ENCODE measurements around the gene RIPOR2. TPM values are rescaled to one million over a fixed set of nuclear protein-coding genes. Genes with fewer than 3 reads are reported as not detected.

The RIPOR2 gene
- total RNA-seq, 2 donors from 2014 or later: 4.8 to 5.4 TPM

DNA sequence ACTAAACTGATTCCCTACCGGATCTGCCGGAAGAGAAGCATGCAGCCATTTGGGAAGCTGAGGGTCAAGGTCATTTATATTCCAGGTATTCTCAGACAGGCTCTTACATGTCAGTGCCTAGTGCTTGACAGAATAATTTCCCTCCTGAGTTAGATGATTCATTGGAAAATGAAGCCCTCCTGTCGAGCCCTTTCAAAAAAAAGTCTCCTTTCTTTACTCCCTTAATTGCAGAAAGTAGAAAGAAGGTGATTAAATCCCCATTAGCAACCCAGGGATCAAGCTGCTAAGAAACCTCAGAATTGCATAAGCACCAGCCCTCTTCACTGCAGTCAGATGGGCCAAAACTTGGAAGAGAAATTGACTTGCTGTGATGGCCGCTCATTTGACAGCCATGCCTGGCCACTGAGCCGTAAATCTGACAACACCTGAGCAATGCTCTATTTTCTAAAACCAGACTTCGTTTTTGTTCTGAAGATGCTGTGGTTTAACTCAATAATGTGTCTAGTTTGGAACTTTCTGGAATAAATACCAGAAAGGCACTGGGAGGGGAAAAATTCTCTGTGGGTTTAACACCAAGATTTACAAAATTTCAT is 76.1 kb downstream of the RIPOR2 start:
- no peak for DNase-seq
- ATAC-seq: no peak
- intact Hi-C loops (cut with DNase I): loop anchor here in 1 of 2 donors (5.0 kb wide), 1 partner anchor 133 kb away; no protein-coding TSS in a partner anchor

GRCh38 chr6:24859132-24859531 is 76.6 kb downstream of the RIPOR2 start:
- intact Hi-C loops (cut with DNase I): loop anchor here in 1 of 2 donors (5.0 kb wide), 1 partner anchor 133 kb away; no protein-coding TSS in a partner anchor
- ATAC-seq (no peak), DNase-seq (no peak)

DNA sequence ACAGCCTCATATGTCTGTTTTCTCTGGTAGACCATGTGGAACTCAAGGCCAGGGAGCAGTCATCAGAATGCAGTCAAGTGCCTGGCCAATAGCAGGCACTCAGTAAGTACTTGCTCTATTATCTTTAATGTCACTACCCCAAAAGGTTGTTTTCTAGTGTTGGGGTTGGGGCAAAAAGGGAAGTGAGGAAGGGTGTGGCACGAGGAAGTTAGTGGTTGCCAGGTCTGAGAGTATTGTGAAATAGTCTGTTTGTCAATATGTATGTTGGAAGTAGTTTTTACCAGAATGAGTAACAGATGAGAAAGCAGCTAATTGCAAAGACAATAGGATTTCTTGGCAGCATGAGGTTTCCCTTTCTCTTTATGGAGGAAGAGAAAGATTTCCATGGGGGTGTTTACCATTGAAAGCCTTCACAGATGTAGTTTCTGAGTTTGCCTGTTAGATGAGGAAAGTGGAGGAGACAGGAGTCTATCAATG is 77.5 kb downstream of the RIPOR2 start:
- ATAC-seq (peak; percentile 42 to 57), DNase-seq (no peak)
- intact Hi-C loops (cut with DNase I): loop anchor here in 1 of 2 donors (5.0 kb wide), 1 partner anchor 134 kb away; no protein-coding TSS in a partner anchor

DNA sequence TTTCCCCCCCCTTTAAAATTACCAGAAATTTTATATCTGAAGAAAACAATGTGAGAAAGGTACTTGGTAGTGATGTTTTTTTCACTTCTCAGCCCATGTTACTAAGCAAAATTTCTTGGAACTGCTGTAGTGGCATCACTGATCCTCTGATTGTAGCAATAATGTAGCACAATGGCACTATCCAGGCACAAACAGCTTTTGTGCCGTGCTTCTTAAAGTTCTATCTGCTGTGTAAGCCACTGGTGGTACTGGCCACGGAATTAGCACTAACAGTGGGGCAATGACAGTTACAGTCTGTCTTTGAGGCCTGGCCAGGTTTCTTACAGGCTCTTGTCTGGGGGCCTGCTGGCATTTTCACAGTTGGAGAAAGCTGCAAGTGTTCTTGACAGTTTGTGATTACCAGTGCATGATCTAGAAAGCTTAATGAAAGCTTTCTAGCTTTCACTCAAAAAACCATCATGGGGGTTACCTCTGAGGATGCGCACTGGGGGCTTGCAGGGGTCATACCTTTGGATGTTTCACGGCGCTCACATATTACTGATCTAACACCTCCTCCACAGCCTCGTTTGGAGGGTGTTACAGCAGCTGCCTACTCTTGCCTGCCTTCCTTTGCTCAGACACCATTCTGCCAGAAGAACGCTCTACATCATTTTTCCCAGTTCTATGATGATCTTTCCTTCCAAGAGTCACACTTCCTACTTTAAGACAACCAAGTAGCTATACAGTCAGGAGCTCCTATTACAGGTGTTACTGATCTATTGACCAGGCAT is 78.7 kb downstream of the RIPOR2 start:
- ATAC-seq (no peak), DNase-seq (no peak)
- intact Hi-C loops (cut with DNase I): loop anchor here in 1 of 2 donors (5.0 kb wide), 1 partner anchor 135 kb away; no protein-coding TSS in a partner anchor

- intact Hi-C loops (cut with DNase I): loop anchor here in 1 of 2 donors (5.0 kb wide), 1 partner anchor 136 kb away; no protein-coding TSS in a partner anchor
- DNase-seq (no peak), ATAC-seq (no peak)
Measured at GRCh38 chr6:24856246-24856599, 79.5 kb downstream of the RIPOR2 start.

GRCh38 chr6:24855395-24856245 is 80.1 kb downstream of the RIPOR2 start:
- intact Hi-C loops (cut with DNase I): loop anchor here in 1 of 2 donors (1.0 to 5.0 kb wide), 2 partner anchors 137 to 215 kb away; no protein-coding TSS in a partner anchor
- ATAC-seq (peak; percentile 59 to 70), DNase-seq (peak; percentile 49)

- DNase-seq: no peak
- intact Hi-C loops (cut with DNase I): loop anchor here in 1 of 2 donors (5.0 kb wide), 1 partner anchor 213 kb away; no protein-coding TSS in a partner anchor
- no peak for ATAC-seq
Measured at GRCh38 chr6:24854077-24854666, 81.6 kb downstream of the RIPOR2 start.

DNA sequence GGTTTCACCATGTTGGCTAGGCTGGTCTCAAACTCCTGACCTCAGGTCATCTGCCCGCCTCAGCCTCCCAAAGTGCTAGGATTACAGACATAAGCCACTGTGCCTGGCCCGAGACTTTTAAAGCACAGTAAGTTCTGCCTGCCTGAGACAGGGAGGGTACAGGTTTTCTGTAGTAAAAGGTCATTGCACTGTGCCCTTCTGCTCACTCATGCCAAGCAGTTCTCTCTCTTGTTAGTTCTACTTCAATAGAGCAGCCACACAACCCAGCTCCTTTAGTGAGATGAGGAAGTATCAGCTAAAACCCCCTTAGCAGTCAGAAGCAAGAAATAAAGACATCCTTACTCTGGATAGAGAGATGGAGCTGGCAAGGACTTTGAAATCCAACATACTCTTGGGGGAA is 84.7 kb downstream of the RIPOR2 start:
- intact Hi-C loops (cut with DNase I): loop anchor here in 1 of 2 donors (5.0 kb wide), 1 partner anchor 216 kb away; no protein-coding TSS in a partner anchor
- ATAC-seq (no peak), DNase-seq (no peak)

DNA sequence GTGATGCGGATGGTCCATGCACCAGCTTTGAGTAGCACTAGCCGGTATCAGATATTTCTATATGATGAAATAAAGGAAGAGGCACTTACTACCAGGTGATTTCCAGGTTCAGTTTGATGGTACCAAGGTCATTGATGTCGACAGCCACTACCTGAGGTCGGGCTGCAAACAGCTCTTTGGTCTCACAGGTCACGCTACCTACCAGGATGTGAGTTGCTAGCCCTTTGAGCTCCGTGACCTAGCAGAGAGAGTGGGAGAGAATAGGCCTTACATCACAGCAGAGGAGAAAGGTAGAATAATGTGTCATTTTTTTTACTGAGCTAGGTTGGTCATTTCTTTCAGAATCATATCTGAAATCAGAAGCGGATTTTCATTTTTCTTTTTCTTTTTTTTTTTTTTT is 86.0 kb downstream of the RIPOR2 start:
- no peak for ATAC-seq
- DNase-seq: no peak
- intact Hi-C loops (cut with DNase I): loop anchor here in 1 of 2 donors (5.0 kb wide), 1 partner anchor 218 kb away; no protein-coding TSS in a partner anchor

GRCh38 chr6:24848461-24848860 is 87.3 kb downstream of the RIPOR2 start:
- DNase-seq: no peak
- ATAC-seq: no peak
- intact Hi-C loops (cut with DNase I): no loop called here

GRCh38 chr6:24847402-24847801 is 88.4 kb downstream of the RIPOR2 start:
- intact Hi-C loops (cut with DNase I): no loop called here
- no peak for DNase-seq
- ATAC-seq: no peak

- intact Hi-C loops (cut with DNase I): no loop called here
- ATAC-seq (no peak), DNase-seq (no peak)
Measured at GRCh38 chr6:24845578-24845977, 90.2 kb downstream of the RIPOR2 start.

- no peak for ATAC-seq
- no peak for DNase-seq
- intact Hi-C loops (cut with DNase I): no loop called here
Measured at GRCh38 chr6:24844903-24845302, 90.9 kb downstream of the RIPOR2 start.

- intact Hi-C loops (cut with DNase I): no loop called here
- DNase-seq (no peak), ATAC-seq (no peak)
Measured at GRCh38 chr6:24844061-24844460, 91.7 kb downstream of the RIPOR2 start.

GRCh38 chr6:24840187-24840586 is 95.6 kb downstream of the RIPOR2 start:
- intact Hi-C loops (cut with DNase I): no loop called here
- no peak for DNase-seq
- no peak for ATAC-seq

DNA sequence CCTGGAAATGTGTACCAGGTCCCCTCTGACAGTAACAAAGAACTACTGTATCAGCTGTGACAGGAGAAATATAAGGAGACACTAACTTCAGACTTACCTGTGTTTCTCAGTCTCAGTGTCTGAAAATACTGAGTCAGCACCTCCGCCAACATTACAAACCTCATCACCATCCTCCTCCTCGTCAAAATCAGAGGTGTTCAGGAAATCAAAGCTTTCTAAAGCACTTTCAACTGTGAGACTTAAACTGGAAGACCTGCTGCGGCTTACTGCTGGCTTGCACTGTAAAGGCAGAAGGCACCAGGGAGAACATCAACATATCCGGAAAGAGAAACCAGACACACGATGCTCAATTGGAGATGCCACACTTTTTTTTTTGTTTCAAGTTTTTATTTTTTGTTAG is 96.8 kb downstream of the RIPOR2 start:
- DNase-seq (no peak), ATAC-seq (no peak)
- intact Hi-C loops (cut with DNase I): no loop called here

- intact Hi-C loops (cut with DNase I): no loop called here
Measured at GRCh38 chr6:24838081-24838480, 97.7 kb downstream of the RIPOR2 start.

GRCh38 chr6:24836109-24836508 is 99.7 kb downstream of the RIPOR2 start:
- intact Hi-C loops (cut with DNase I): no loop called here
- DNase-seq: no peak
- no peak for ATAC-seq

More at GRCh38 chr6:24838081-24838480, 97.7 kb downstream of the RIPOR2 start:
- no peak for ATAC-seq
- DNase-seq: no peak

Measured in left cardiac atrium (tissue), 4 donors.